Upper lobe of right lung (tissue), 1 donor: ENCODE measurements around the gene UTRN. TPM values are rescaled to one million over a fixed set of nuclear protein-coding genes. Genes with fewer than 3 reads are reported as not detected.

Experiments used
- ATAC-seq: fragments of 200-7000 bp; cut with Tn5 transposase; one replicate; pipeline ENCODE4 v1.9.1; 2020; ENCODE audit warnings: mild to moderate bottlenecking, moderate library complexity
- DNase-seq: peaks from one replicate; pipeline ENCODE4 v3.0.0-alpha.2; 2020
- H3K27ac ChIP-seq: fragments of 200-600 bp; one replicate; pipeline ENCODE4 v1.8.0; 2022
- H3K27me3 ChIP-seq: fragments of 200-600 bp; one replicate; pipeline ENCODE4 v1.8.0; 2022; ENCODE audit warnings: mild to moderate bottlenecking
- H3K36me3 ChIP-seq: fragments of 200-600 bp; one replicate; pipeline ENCODE4 v1.8.0; 2022
- H3K4me1 ChIP-seq: fragments of 200-600 bp; one replicate; pipeline ENCODE4 v1.8.0; 2022
- H3K4me3 ChIP-seq: fragments of 200-600 bp; one replicate; pipeline ENCODE4 v1.8.0; 2022; ENCODE audit warnings: mild to moderate bottlenecking
- H3K9me3 ChIP-seq: fragments of 200-600 bp; one replicate; pipeline ENCODE4 v1.8.0; 2022
- intact Hi-C: fragments of 100-400 bp; cut with DNase I; formaldehyde crosslinking; loops from one replicate; pipeline ENCODE4 v1.11.0; 2022
- long read RNA-seq: library from polyadenylated mRNA; unstranded; transcript quantifications from one replicate; pipeline ENCODE4 v2.0.0, GENCODE V29; 2021
- total RNA-seq: library from RNA; stranded (reverse); fragmentation: NEBNext Ultra II Directional; extraction: Animal tissue kit (Norgen Biotek cat#: 25700); gene quantifications from one replicate; pipeline ENCODE4 v1.2.1, GENCODE V29; 2021
- TF ChIP-seq, protein P1 (sequence below): fragments of 200-600 bp; IDR thresholded peaks from one replicate; pipeline ENCODE4 v1.8.0; 2022; ENCODE audit warnings: antibody characterized with exemption
- donor health status: DM: no; HTN: yes; CAD: no; lungs with severe emphysema.

UTRN gene
- 316 TPM for total RNA-seq
- long read RNA-seq, partial matches to known transcripts, result 43 of 78 reads
- long read RNA-seq, other reads (novel, unspliced or antisense), result 35 of 78 reads

DNA sequence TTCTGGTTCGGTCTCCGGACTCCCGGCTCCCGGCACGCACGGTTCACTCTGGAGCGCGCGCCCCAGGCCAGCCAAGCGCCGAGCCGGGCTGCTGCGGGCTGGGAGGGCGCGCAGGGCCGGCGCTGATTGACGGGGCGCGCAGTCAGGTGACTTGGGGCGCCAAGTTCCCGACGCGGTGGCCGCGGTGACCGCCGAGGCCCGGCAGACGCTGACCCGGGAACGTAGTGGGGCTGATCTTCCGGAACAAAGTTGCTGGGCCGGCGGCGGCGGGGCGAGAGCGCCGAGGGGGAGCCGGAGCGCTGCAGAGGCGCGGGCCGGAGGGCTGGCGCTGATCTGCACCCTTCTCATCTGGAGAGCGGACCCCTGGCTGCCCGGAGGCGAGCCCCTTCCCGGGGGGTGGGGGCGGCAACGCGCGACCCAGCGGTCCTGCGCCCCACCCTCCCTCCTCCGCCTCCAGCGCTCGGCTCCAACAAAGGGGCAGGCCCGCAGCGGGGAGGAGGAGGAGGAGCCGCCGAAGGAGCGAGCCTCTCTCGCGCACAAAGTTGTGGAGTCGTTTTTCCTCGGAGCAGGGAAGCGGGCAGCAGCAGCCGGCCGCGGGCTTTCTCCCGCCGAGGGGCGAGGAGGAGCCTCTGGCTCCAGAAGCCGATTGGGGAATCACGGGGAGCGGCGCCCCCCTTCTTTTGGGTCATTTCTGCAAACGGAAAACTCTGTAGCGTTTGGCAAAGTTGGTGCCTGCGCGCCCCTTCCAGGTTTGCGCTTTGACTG lies at the start of gene UTRN:
TSS of gene UTRN (plus strand) at position 553 of the 765 bp plus-strand sequence. CDS start 6,494 bp downstream, outside the sequence.
- Histone ChIP-seq H3K9me3 (no peaks in the 10 kb centered on the region), H3K4me3 (peak within 1 kb of the TSS; percentile 92), H3K4me1 (peaks cover 20% of the 10 kb centered on the region), H3K27ac (peak within 1 kb of the TSS; percentile 86), H3K36me3 (no peaks in the 10 kb centered on the region), H3K27me3 (no peaks in the 10 kb centered on the region)
- intact Hi-C loops, result loop anchor here (10.0 kb wide), 1 partner anchor 140 kb away; no protein-coding TSS in a partner anchor
- TF ChIP-seq, protein P1, sequence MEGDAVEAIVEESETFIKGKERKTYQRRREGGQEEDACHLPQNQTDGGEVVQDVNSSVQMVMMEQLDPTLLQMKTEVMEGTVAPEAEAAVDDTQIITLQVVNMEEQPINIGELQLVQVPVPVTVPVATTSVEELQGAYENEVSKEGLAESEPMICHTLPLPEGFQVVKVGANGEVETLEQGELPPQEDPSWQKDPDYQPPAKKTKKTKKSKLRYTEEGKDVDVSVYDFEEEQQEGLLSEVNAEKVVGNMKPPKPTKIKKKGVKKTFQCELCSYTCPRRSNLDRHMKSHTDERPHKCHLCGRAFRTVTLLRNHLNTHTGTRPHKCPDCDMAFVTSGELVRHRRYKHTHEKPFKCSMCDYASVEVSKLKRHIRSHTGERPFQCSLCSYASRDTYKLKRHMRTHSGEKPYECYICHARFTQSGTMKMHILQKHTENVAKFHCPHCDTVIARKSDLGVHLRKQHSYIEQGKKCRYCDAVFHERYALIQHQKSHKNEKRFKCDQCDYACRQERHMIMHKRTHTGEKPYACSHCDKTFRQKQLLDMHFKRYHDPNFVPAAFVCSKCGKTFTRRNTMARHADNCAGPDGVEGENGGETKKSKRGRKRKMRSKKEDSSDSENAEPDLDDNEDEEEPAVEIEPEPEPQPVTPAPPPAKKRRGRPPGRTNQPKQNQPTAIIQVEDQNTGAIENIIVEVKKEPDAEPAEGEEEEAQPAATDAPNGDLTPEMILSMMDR, result no peak
- DNase-seq, result peak; percentile 93
- peak; percentile 85 for ATAC-seq

DNA sequence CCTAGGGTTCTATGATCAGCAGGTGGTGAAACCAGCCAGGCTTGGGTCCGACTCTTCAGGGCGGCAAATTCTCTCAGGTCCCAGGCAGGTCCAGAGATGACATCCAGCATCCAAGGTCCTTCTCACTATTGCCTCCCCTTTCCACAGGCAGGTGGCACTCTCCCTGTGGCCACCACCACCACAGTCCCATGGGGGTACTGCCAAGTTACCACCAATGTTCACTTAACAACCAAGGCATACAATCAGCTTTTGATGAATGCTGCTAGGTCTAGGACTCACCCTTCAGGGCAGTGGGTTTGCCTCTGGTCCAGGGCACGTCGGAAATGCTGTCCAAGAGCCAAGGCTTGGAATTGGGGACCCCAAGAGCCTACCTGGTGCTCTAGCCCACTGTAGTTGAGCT lies 40.4 kb upstream of the UTRN start:
- no peak for DNase-seq
- H3K9me3 ChIP-seq, result no peaks in the 10 kb centered on the region
- ATAC-seq, result peak; percentile 46
- no peaks in the 10 kb centered on the region for H3K4me1 ChIP-seq
- TF ChIP-seq, protein P1, result no peak
- H3K4me3 ChIP-seq, result no peak overlapping the region
- intact Hi-C loops, result no loop called here
- no peaks in the 10 kb centered on the region for H3K36me3 ChIP-seq
- no peaks in the 10 kb centered on the region for H3K27me3 ChIP-seq
- H3K27ac ChIP-seq, result no peak overlapping the region

DNA sequence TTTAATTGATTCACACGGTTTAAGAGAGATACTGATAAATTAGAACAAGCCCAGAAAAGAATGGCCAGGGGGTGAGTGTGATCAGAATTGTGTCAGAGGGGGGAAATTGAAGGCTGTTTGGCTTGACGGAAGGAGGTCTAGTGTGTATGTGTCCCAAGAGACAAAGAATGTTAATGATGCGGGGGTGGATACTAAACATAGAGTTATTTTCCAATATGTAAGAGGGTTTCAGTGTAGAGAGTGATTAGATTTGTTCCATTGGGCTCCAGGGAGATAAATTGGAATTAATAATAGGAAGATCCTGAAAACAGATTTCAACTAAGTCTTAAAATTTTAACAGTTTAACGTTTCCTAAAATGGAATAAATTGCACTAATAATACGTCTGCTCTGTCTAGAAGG lies 38.1 kb upstream of the UTRN start:
- Histone ChIP-seq H3K4me3 (no peak overlapping the region), H3K36me3 (no peaks in the 10 kb centered on the region), H3K27ac (no peak overlapping the region), H3K9me3 (no peaks in the 10 kb centered on the region), H3K27me3 (no peaks in the 10 kb centered on the region), H3K4me1 (no peaks in the 10 kb centered on the region)
- no peak for ATAC-seq
- intact Hi-C loops, result no loop called here
- TF ChIP-seq, protein P1, result no peak
- DNase-seq, result no peak

DNA sequence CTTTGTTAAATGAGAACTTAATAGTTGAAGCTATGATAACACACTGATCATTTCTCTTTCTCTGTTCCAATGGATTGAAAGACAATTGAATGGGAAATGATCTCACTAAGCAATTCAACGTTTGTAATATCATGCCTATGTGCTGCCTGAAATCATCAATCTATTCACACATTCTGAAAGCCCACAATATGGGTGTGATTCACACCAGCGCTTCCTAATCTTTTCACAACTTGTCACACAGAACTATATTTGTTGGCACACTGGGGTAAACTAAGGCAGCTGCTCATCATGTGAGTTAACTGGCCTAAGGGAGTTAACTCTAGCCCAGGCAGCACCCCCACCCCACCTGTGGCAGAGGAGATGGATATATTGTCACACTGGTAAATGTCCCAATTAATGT lies 37.1 kb upstream of the UTRN start:
- no peaks in the 10 kb centered on the region for H3K4me1 ChIP-seq
- H3K36me3 ChIP-seq, result no peaks in the 10 kb centered on the region
- H3K27me3 ChIP-seq, result no peaks in the 10 kb centered on the region
- H3K4me3 ChIP-seq, result no peak overlapping the region
- intact Hi-C loops, result no loop called here
- TF ChIP-seq, protein P1, result no peak
- H3K27ac ChIP-seq, result no peak overlapping the region
- H3K9me3 ChIP-seq, result no peaks in the 10 kb centered on the region
- DNase-seq (no peak), ATAC-seq (no peak)

DNA sequence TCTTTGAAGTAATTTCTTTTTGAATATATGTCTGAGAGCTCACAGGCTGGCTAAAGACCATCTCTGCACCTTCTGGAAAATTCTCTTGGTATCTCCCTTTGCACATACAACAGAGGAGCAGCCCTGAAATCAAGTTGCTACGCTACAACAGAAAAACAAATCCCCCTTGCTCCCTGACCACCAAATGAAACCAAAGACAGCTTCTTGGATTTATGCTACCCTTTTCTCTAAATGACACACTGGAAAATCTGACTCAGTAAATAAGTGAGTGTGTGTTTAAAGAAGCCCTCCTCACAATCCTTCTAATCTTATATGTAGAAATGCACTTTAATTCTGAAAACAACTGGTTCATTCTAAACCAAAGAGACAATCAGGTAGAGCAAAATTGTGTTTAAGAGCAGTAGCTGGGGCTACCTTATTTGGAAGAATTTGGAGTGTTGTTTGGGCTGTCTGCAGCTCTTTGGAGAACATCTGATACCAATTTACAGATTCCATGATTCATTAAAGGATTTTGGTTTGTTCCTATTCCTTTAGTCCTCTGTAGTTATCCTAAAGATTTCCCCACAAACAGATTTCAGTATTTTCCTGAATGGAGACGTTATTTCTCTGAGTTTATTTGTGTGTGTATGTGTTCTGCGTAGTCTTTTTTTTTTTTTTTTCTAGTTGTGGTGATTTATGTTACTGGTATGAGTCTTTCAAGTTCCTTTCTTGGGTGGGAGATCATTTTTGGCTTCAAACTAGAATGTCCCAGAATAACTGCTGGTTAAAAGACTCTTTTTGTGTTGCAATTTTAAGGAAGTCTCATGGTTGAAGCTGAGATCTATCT lies 36.4 kb upstream of the UTRN start:
- no peak overlapping the region for H3K27ac ChIP-seq
- H3K4me1 ChIP-seq, result no peaks in the 10 kb centered on the region
- DNase-seq, result no peak
- ATAC-seq, result no peak
- TF ChIP-seq, protein P1, result no peak
- H3K4me3 ChIP-seq, result no peak overlapping the region
- H3K9me3 ChIP-seq, result no peaks in the 10 kb centered on the region
- intact Hi-C loops, result no loop called here
- no peaks in the 10 kb centered on the region for H3K36me3 ChIP-seq
- no peaks in the 10 kb centered on the region for H3K27me3 ChIP-seq
